Stimulated activated CD4-positive, alpha-beta T cell treated with anti-CD3 and anti-CD28 coated beads, Interleukin-12 subunit alpha, Interleukin-12 subunit beta, amount 100 ng/mL, for 24 hours (primary cell): ENCODE measurements around the gene MTCL1.
"Not testable (repeated sequence)": the region's sequence is repeated elsewhere in the genome, so short reads cannot be mapped to it uniquely, and the experiment has no call there.

Source experiments
- DNase-seq, 2 experiments: peaks; one replicate each; pipeline ENCODE4 v3.0.0-alpha.2; 2020; ENCODE audit warnings: low read depth in 2 of 2

The MTCL1 gene

DNA sequence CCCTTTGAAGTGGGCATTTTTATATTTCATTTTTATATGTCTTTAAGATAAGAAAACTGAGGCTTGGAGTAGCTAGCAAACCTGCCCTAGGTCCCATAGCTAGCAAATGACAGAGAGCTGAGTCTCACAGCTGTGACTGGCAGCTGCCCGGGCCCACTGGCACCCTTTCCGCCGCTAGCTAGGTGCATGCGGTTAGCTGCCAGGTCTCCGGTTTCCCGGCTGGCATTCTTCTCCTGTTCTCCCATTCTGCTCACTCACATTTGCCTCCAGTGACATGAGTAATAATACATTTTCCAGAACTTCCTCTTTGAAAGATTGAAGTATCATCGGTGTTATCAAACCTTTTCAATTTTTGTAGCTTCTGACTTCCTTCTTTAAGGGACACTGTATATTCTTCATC is 38.7 kb downstream of the MTCL1 start:
- no peak for DNase-seq

DNA sequence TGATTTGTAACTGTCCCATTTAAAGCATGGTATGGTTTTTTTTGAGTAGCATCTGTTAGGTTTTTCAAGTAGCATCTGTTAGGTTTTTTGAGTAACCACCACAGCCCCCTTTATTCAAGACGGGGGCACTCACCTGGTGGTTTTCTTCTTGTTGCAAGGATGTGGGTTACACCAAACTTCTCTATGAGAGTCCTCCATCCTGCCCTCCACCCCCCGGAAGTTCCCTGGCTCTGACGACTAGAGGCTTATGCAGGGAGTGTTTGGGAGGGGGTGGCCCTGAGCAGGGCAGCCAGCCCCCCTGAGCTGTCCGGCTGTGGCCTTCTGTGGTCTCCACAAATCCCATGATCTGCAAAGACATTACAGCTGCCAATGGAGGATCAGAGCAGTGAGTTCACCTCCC is 39.3 kb downstream of the MTCL1 start:
- DNase-seq, result no peak

DNA sequence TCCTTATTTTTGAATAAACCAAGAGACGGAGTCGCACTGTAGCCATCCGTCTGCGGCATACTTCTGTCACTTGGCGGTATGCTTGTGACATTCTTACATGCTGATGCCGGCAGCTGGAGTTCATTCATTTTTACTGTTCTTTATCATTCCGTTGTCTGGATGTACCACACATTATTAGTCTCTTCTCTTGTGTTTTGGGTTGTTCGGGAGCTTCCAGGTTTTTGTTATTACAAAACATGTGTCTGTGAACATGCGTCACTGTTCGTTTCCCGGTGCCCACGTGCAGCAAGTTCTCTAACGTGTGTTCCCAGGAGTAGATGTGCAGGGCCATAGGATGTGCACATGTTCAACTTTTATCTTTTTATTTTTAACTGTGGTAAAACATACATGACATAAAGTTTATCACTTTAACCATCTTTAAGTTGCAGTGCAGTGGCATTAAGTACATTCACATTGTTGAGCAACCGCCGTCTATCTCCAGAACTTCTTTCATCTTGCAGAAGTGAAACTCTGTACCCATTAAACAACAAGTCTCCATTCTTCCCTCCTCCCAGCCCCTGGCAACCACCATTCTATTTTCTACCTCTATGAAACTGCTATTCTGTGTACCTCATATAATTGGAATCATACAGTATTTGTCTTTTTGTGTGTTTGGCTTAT is 40.1 kb downstream of the MTCL1 start:
- no peak for DNase-seq

DNA sequence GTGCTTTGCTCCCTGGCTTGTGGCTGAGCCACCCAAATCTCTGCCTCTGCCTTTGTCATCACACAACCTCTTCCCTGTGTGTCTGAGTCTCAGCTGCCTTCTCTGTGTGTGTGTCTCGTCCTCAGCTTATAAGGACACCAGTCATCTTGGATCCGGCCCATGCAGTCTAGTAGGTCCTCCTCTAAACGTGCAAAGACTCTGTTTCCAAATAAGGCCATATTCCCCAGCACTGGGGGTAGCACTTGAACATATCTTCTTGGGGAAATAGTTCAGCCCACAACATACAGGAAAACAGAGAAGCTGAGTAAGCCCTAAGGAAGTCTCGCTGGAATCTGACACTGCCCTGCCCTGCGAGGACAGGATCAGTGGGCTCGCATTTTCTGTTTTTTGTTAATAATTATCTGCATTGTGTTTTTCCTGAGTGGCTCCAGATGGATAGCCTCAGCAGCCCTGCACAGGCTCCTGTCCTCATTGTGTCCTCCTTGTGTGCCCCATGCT is 42.1 kb downstream of the MTCL1 start:
- no peak for DNase-seq

DNA sequence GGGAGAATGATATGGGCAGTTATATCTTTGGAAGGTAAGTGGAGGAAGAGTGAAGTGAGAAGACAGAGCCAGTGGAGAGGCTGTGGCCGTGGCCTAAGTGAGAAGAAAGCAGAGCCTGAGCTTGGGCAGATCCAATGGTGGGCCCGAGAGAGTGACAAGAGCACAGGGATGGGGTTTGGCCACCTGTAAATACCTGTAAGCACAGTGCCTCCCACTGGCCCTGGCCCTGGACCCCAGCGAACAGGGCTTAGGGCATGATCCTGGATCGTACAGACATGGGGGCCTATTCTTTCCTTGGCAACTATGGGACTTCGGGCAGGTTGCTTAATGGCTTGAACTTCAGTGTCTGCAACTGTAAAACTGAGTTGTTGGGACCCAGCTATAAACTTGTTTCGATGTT is 44.1 kb downstream of the MTCL1 start:
- DNase-seq, result no peak

DNA sequence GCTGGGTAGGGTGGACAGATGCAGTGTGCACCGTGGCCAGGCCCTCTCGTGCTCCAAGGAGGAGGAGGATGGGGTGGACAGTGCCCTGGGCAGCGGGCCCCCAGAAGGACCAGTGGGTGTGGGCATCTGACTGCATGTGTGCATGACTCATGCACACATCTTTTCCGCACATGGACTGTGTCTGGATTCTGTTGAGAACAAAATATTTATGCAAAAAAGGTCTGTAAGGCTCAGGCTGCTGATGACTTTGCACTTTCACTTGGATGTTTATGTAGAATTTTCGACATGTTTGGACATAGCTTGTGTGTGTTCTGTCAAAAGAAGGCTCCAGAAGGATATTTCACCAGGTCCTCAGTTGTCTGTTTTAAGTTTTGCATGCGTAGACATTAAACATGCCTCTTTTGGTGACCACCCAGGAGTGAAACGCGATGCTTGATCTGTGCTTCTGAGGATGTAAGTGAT is 45.6 kb downstream of the MTCL1 start:
- DNase-seq, result no peak

DNA sequence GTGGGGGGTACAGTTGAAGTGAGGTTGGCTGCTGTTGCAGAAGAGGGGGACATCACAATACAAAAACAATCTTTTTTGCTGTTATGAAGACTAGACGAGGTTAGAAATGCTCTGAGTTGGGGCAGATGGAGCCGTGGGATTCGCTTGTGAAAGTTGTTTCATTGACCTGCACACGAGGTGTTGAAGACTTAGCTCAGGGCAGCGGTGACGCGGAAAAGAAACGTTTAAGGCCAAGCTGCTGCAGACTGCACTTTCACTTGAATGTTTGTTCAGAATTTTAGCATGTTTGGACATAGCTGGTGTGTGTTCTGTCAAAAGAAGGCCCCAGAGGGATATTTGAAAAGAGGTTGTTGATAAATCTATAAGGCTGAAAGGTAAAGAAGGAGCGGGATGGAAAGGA is 46.3 kb downstream of the MTCL1 start:
- no peak for DNase-seq

DNA sequence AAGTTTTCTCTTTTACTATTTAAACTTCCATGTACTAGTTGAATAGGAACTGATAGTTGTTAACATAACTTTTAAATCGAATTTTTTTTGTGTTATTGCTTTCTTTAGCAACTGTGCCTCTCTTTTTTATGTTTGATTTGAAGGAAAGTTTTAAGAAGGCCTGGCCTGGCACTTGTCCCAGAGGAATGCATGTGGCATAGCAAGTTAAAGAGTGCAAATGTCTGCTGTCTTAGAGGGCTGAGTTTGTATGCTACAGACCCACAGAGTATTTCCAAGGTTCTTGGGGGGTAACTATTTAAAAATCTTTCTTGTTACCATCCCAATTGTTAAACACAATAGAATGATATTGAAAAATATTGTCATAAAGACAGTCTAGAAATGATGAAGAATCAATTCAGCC is 47.0 kb downstream of the MTCL1 start:
- DNase-seq, result no peak

DNA sequence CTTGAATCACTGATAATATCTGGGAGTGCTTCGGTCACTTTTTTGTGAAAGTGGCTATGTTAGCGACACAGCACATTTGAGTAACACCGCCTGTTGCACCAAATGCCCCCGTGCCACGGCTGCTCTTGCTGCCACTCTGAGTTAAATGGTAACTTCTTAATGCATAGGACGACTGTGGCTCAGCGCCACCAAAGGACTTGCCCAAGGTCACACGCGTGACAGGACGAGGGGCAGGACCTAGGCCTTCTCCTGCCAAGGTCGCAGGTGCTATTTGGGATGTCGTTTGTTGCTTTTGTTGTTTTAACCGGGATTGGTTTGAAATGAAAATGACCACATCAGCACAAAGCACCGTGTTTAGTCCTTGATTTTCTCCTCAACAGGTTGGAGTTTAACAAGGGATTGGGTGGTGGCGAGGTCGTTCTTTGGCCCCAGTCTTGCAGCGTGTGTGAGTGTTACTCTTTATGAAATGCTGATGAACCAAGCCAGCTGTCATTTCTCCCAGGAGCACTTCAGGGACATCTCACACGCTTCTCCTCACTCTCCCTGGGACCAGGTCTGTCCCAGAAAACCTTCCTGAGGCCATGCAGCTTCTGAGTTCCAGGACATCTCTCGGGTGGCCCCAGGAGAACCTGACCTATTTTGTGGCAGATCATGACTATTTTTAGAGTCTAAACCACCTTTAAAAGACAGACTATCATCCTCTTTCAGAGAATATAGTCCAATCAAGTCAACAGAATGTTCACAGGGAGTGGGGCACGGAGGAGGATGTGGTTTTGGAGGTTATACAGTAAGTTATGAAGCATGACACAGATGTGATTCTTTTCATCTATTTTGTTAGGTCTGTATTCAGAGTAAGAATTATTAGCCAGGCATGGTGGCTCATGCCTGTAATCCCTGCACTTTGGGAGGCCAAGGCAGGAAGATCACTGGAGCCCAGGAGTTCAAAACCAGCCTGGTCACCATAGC is 49.9 kb downstream of the MTCL1 start:
- DNase-seq, result no peak

DNA sequence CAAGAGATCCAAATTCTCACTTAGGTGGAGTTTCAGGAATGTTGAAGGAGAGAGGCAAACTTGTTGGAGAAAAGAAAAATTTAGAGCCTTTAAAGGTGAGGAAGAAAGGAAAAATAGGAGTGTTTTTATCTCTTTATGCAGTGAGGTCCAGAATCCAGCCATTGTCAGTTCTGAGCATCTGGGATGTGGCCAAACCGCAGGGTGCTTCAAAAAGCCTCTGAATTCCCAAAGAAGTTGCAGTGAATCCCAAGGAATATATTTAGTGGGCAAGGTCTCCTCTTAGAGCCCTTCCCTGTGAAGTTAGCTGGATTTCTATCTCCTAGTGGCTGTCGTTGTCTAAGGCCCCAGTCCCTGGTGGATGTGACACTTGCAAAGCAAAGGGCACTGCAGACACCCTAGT is 51.2 kb downstream of the MTCL1 start:
- no peak for DNase-seq

DNA sequence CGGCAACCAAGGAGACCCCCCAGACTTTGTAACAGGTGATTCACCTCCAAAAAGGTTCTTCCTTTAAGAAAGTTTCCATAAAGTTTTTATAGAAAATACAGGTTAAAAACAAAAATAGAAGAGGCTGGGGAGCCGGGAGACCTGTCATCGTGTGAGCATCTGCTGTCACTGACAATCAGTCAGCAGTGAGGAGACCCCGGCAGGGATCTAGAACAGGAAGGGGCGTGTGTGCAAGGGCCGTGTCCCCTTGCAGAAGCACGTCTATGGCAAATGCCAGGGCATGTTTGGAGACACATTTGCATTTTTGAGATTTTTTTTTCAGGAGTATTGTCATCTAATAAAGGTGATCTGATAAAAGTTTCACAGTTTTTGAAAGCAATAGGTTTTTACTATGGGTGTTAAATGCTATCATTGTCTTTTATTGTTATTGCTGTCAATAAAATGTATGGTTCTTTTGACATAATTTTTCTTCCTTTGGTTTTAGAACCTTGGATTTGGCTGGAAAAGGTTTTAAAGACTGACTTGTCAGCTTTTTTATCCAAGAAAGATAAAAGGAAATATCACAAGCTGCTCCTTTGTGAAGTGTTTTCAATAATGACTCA is 52.1 kb downstream of the MTCL1 start:
- no peak for DNase-seq

DNA sequence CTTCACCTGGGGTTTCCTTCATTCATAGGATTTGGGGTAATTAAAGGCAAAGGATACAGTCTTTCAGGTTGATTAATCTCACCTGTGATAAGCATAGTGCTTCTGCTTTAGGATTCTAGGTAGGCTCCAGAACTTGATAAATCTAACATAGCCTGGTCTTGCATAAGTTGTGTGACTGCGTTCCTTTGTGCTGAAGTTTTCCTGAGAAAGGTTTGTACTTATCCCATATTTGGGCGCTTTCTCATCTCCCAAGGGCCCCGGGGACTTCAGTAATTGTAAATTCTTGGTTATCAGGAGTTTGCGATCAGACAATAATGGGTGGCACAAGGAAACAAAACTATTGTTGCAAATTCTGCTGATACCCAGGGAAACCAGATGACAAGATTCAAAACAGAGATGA is 53.1 kb downstream of the MTCL1 start:
- no peak for DNase-seq

DNA sequence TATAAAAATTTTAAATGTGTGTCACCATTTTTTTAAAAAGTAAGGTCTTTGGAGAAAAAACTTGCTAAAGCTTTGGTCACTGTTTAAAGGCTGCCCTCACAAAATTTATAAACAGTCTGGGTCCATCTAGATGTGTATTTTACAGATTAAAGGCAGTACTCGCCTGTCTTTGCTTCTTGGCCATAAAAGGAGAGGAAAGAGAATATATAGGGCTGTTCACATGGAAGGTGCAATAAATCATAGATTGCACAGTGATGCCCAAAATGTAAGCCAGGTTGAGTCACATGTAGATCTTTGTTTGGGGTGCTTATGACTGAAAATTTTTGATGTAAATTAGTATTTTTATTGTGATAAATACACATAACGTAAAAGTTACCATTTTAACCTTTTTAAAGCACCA is 55.6 kb downstream of the MTCL1 start:
- no peak for DNase-seq

DNA sequence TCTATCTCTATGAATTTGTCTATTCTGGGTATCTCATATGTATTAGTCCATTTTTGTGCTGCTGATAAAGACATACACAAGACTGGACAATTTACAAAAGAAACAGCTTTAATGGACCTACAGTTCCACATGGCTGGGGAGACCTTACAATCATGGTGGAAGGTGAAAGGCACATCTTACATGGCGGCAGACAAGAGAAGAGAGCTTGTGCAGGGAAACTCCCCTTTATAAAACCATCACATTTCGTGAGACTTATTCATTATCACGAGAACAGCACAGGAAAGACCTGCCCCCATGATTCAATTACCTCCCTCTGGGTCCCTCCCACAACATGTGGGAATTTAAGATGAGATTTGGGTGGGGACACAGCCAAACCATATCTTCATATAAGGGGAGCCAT is 56.2 kb downstream of the MTCL1 start:
- not testable (repeated sequence) for DNase-seq

DNA sequence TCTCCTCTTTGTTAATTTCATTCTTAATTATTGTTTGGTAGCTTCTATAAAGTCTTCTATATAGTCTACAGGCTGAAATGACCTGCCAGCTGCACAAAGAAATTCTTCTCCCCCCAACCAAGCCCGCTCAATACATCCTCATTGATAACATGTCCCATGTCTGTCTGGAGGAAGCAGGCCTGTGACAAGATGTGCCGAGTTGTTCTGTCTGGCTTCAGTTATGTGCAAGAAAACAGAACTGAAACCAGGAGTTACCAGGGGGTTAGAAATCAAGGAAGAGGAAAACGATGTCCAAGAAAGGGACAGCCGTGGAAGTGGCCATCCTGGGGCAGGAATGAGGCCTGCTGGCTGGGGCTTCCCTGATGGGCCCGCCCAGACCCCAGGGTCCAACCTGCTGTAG is 57.6 kb downstream of the MTCL1 start:
- no peak for DNase-seq

DNA sequence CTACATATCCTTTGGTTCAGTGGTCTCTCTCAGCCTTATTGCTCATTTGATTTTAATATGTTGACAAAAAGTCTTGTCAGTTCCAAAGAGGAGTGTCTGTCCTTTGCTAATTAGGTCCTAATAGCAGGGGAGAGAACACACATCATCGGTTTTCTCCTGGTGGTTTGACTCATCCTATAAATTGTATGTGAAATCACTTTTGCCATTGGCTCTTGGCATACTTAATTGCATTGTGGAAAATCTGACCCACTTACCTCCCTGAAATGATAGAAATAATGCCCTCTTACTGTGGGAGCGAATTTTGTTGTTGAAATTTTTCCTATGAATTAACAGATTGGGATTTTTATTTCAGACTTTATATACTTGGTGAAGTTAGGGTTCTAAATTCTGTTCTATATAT is 58.3 kb downstream of the MTCL1 start:
- DNase-seq, result no peak

DNA sequence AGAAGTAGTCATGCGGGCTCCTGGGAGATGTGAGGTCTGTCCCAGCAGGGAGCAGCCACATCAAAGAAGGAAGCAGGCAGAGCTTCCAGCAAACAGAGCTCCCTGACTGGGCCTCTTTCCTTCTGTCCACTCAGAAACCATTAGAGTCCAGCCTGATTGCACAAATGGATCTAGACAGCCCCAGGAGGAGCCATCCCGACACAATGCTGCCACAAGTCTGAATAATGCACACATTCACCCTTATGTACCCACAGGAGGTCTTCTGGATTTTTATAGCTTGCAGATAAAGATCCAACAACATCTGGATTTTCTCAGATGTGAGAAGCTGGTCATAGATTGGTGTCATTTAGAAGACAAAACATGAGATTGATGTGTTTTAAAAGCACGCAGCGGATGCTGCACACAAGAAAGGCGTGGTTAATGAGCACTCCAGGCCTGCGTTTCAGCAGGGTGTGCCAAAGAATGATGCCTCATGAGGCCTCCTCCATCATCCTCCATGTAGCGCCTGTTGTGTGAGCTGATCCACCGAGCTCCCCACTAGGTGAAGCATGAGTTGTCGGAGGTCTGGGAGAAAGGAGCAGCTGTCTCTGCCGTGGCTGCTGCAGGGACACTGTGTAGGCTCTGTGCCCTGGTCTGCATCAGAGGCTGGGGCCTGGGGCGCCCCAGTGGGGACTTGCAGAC is 60.6 kb downstream of the MTCL1 start:
- DNase-seq, result no peak

DNA sequence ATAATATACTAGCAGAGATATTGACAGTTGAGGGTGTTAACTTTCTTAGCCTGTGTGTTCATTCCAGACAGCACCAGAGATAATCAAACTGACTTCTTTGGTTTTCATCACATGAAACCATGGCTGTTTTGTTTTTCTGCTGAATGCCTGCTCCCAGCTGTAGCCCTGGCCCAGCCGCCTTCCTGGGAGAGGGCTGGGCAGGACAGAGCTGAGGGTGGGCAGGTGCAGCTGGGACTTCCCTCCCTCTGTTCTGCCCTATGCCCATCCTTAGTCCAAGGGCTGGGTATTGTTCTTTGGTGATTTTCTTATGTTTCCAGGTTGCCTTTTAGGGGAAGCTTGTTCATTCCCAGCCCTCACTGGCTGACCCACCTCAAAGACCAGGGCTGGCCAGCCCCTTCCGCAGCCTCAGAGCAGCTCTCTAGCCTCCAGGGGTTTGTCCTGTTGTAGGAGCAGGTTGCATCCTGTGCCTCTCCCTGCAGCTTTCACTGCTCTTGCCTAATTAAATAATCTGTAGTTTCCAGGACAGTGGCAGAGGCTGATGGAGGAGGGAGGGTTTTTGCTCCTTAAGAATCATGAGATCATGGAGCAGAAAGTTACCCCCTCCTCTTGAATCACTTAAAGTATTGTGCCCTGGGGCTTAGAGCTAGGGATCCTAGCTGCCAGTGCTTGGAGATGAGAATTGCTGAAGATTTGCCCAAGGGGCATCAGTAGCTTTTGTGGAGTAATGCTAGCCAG is 61.4 kb downstream of the MTCL1 start:
- no peak for DNase-seq

DNA sequence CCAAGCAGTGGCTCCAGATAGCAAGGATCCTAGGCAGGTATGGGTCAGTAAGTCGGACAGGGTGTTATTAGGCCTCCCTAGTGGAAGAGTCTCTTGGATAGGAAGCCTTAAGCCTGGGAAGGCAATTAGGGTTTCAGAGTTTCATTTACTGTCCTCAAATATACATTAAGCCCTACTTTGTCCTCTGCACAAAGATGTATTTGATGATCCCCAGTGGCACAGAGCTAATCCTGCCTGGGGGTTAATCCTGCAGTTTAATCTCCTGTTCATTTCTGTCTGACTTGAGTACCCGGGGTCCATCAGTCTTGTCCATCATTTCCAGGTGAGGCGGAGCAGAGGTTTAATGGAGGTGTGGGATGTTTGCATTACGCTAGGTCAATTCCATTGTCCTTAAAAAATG is 62.0 kb downstream of the MTCL1 start:
- no peak for DNase-seq

DNA sequence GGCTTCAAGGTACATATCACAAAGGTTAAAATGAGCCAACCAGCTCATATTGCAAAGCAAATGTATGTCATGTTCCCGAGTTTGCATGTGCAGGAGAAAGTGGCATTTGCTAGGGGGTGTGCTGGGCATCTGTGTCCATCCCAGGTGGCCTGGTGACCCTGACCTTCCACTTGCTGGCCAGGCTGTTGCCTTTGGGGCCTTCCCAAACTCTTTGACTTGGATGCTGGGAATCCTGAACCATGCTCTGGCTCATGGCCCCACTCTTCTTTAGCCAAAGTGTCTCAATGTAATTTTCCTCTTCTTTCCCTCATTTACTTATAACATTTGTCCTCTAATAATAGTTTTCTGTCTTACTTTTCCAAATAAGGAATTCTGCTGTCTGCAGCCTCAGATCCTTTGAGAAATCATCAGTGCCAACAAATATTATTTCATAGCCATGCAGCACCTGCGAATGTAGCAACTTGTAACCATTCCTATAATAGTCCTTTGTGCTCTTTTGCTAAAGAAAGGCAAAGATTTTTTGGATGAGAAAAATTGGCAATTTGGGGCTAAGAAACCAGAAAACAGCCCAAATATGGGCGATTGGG is 64.2 kb downstream of the MTCL1 start:
- no peak for DNase-seq

DNA sequence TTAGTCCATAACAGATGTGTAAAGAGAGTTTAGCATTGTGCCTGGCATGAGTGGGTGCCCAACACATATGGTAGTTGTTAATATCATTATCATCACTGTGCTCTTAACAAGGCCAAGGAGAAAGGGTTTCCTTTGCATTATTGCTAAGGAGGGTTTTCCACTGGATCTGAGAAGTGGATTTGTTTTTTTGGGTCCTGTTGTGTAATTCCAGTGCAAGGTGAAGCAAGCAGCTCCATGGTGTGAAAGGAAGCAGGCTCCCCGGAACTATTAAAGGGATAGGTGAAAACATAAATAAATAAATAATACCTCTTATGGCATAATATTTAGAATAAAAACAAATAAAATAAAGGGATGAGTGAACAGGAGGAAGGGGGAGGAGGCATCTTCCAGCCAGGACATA is 65.3 kb downstream of the MTCL1 start:
- no peak for DNase-seq
